Gastrocnemius medialis (tissue), 4 donors: Measurements from ENCODE around the gene PCDHA13. TPM values are rescaled to one million over a fixed set of nuclear protein-coding genes. Genes with fewer than 3 reads are reported as not detected.
"Not testable (repeated sequence)": the region's sequence is repeated elsewhere in the genome, so short reads cannot be mapped to it uniquely, and the experiment has no call there.

Experiments used
- ATAC-seq, 2 donors: fragments of 150-250 bp; one replicate each; pipeline ENCODE4 v1.9.1; 2016
- DNase-seq, 2 donors: peaks; one replicate each; pipeline ENCODE4 v3.0.0-alpha.2; 2019
- H3K27ac ChIP-seq, 4 donors: fragments of 200-600 bp; sonication (generic); 1 replicate in 1 of 4; 2 replicates in 3 of 4; pipeline ENCODE4 v1.5.1; 2016 to 2018; ENCODE audit warnings: mild to moderate bottlenecking in 2 of 4, moderate library complexity in 1 of 4
- H3K27me3 ChIP-seq, 3 donors: fragments of 200-600 bp; sonication (generic) in 2 of 3; 1 replicate in 1 of 3; 2 replicates in 2 of 3; pipeline versions ENCODE4 v1.5.1 to v1.6.0; 2016 to 2019; ENCODE audit warnings: mild to moderate bottlenecking in 1 of 3, moderate library complexity in 1 of 3
- H3K36me3 ChIP-seq, 2 donors: fragments of 200-600 bp; sonication (generic) in 1 of 2; one replicate each; pipeline ENCODE4 v1.5.1; 2017 to 2018
- H3K4me1 ChIP-seq, 2 donors: fragments of 200-600 bp; sonication (generic) in 1 of 2; one replicate each; pipeline ENCODE4 v1.5.1; 2016 to 2017; ENCODE audit warnings: mild to moderate bottlenecking in 2 of 2
- H3K4me3 ChIP-seq, 4 donors: fragments of 200-600 bp; sonication (generic) in 3 of 4; 1 replicate in 1 of 4; 2 replicates in 3 of 4; pipeline ENCODE4 v1.5.1; 2016 to 2019; ENCODE audit warnings: mild to moderate bottlenecking in 2 of 4
- H3K9me3 ChIP-seq, 3 donors: fragments of 200-600 bp; sonication (generic) in 2 of 3; 1 replicate in 1 of 3; 2 replicates in 2 of 3; pipeline ENCODE4 v1.5.1; 2016 to 2019
- CTCF ChIP-seq, 5 experiments: fragments of 450-650 bp in 3 of 5; fragments of 200-600 bp in 2 of 5; sonication (generic) in 2 of 5; IDR thresholded peaks in 4 of 5; conservative IDR thresholded peaks in 1 of 5; 1 replicate in 4 of 5; 2 replicates in 1 of 5; pipeline ENCODE4 v1.5.1; 2016 to 2019; ENCODE audit warnings: antibody characterized with exemption in 5 of 5, mild to moderate bottlenecking in 3 of 5, moderate library complexity in 3 of 5
- POLR2A ChIP-seq, 2 donors: fragments of 450-650 bp; IDR thresholded peaks; one replicate each; pipeline ENCODE4 v1.6.1; 2017; ENCODE audit warnings: antibody characterized with exemption in 2 of 2, mild to moderate bottlenecking in 2 of 2, moderate library complexity in 2 of 2
- in situ Hi-C, 4 donors: fragments of 200-750 bp; cut with MboI; loops; one replicate each; pipeline versions ENCODE4 v1.15.0 to v1.8.0; 2017; ENCODE audit warnings: low sequenced_read_pairs in 4 of 4
- intact Hi-C: fragments of 100-400 bp; cut with DNase I; formaldehyde crosslinking; loops from one replicate; pipeline ENCODE4 v1.15.1; 2023; ENCODE audit warnings: low total_unique reads
- total RNA-seq, 4 donors: library from RNA; depleted of rRNA; stranded (reverse); fragments of >200 nt; gene quantifications; one replicate each; pipeline versions ENCODE4 v1.1.0 to v1.2.3, GENCODE V29; 2016

The PCDHA13 gene
- not detected for total RNA-seq

GRCh38 chr5:140881889-140882590 is at the start of gene PCDHA13:
PCDHA13 (plus strand) TSS chr5:140882124; CDS start chr5:140882269, 145 bp downstream.
- H3K27ac ChIP-seq = no peak within 1 kb of the TSS
- no peaks in the 10 kb centered on the region for H3K4me1 ChIP-seq
- H3K4me3 ChIP-seq = peak within 1 kb of the TSS in 1 of 4 donors; percentile 6
- no peak for TF ChIP-seq CTCF (IDR thresholded peaks at IDR 0.05 in 4 of 5, conservative IDR thresholded peaks at IDR 0.05 in 1 of 5)
- TF ChIP-seq POLR2A (IDR thresholded peaks at IDR 0.05) = no peak
- peaks cover 0 to 5% (median 0%) of the 10 kb centered on the region in 3 donors for H3K9me3 ChIP-seq
- peaks cover 12 to 17% (median 14%) of the 10 kb centered on the region in 3 donors for H3K27me3 ChIP-seq
- no peaks in the 10 kb centered on the region for H3K36me3 ChIP-seq
- in situ Hi-C loops (no loop called here), intact Hi-C loops (no loop called here)
- no peak for ATAC-seq
- no peak for DNase-seq

- peaks cover 0 to 10% (median 7%) of the 10 kb centered on the region in 3 donors for H3K27me3 ChIP-seq
- DNase-seq (no peak), ATAC-seq (no peak)
- intact Hi-C loops (no loop called here), in situ Hi-C loops (no loop called here)
- no peaks in the 10 kb centered on the region for H3K36me3 ChIP-seq
- no peaks in the 10 kb centered on the region for H3K9me3 ChIP-seq
- TF ChIP-seq POLR2A (IDR thresholded peaks at IDR 0.05) (no peak), CTCF (IDR thresholded peaks at IDR 0.05 in 4 of 5, conservative IDR thresholded peaks at IDR 0.05 in 1 of 5) (no peak)
- H3K27ac ChIP-seq = no peak within 1 kb of the TSS
- peak within 1 kb of the TSS in 1 of 4 donors; percentile 28 for H3K4me3 ChIP-seq
- H3K4me1 ChIP-seq = no peaks in the 10 kb centered on the region
Measured at GRCh38 chr5:140833993-140834392, 47.9 kb upstream of the PCDHA13 start, which contains the start of gene PCDHA7. PCDHA7 (plus strand) TSS chr5:140834269; CDS start chr5:140834384, 115 bp downstream.

GRCh38 chr5:140834439-140835008 is 47.4 kb upstream of the PCDHA13 start:
- DNase-seq, H3K4me1 ChIP-seq, H3K36me3 ChIP-seq, in situ Hi-C loops, ATAC-seq, H3K27ac ChIP-seq, intact Hi-C loops, H3K9me3 ChIP-seq: not testable (repeated sequence)
- peaks cover 0 to 13% (median 11%) of the 10 kb centered on the region in 3 donors for H3K27me3 ChIP-seq
- H3K4me3 ChIP-seq = peak overlapping the region in 1 of 4 donors; percentile 28

GRCh38 chr5:140835622-140836510 is 46.1 kb upstream of the PCDHA13 start:
- TF ChIP-seq POLR2A (IDR thresholded peaks at IDR 0.05) (no peak), CTCF (IDR thresholded peaks at IDR 0.05 in 4 of 5, conservative IDR thresholded peaks at IDR 0.05 in 1 of 5) (no peak)
- Histone ChIP-seq H3K36me3 (no peaks in the 10 kb centered on the region), H3K27me3 (peaks cover 0 to 13% (median 11%) of the 10 kb centered on the region in 3 donors), H3K4me3 (no peak overlapping the region), H3K27ac (no peak overlapping the region), H3K4me1 (no peaks in the 10 kb centered on the region), H3K9me3 (peaks cover 0 to 8% (median 0%) of the 10 kb centered on the region in 3 donors)
- in situ Hi-C loops = no loop called here
- ATAC-seq (no peak), DNase-seq (no peak)
- intact Hi-C loops = no loop called here
